Tibial nerve (tissue), 4 donors: ENCODE data around the gene TTC7B.

Source experiments
- EP300 ChIP-seq, 2 donors: sonication (generic); formaldehyde crosslinking; IDR thresholded peaks; one replicate each; pipeline ENCODE4 v1.6.1; 2017; ENCODE audit warnings: antibody characterized with exemption in 2 of 2, mild to moderate bottlenecking in 1 of 2
- POLR2A ChIP-seq, 2 donors: fragments of 450-650 bp; IDR thresholded peaks; one replicate each; pipeline ENCODE4 v1.6.1; 2017; ENCODE audit warnings: antibody characterized with exemption in 2 of 2, mild to moderate bottlenecking in 2 of 2, moderate library complexity in 2 of 2
- TF ChIP-seq, protein P1 (sequence below), 5 experiments: fragments of 200-600 bp in 3 of 5; fragments of 450-650 bp in 2 of 5; sonication (generic) in 3 of 5; IDR thresholded peaks; one replicate each; pipeline ENCODE4 v1.5.1; 2016 to 2019; ENCODE audit warnings: antibody characterized with exemption in 5 of 5, mild to moderate bottlenecking in 3 of 5, moderate library complexity in 2 of 5

DNA sequence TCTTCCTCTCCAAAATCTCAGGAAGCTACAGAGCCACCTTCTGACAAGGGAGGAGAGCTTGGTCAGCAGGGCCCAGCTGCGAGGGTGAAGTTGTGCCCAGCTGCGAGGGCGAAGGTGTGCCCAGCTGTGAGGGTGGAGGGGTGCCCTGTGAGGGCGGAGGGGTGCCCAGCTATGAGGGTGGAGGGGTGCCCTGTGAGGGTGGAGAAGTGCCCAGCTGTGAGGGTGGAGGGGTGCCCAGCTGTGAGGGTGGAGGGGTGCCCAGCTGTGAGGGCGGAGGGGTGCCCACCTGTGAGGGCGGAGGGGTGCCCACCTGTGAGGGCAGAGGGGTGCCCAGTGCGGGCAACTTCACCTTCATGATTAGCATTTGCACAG, 20.4 kb upstream of the TTC7B start:
- TF ChIP-seq, protein P1, sequence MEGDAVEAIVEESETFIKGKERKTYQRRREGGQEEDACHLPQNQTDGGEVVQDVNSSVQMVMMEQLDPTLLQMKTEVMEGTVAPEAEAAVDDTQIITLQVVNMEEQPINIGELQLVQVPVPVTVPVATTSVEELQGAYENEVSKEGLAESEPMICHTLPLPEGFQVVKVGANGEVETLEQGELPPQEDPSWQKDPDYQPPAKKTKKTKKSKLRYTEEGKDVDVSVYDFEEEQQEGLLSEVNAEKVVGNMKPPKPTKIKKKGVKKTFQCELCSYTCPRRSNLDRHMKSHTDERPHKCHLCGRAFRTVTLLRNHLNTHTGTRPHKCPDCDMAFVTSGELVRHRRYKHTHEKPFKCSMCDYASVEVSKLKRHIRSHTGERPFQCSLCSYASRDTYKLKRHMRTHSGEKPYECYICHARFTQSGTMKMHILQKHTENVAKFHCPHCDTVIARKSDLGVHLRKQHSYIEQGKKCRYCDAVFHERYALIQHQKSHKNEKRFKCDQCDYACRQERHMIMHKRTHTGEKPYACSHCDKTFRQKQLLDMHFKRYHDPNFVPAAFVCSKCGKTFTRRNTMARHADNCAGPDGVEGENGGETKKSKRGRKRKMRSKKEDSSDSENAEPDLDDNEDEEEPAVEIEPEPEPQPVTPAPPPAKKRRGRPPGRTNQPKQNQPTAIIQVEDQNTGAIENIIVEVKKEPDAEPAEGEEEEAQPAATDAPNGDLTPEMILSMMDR (IDR thresholded peaks at IDR 0.05): no peak
- TF ChIP-seq POLR2A (IDR thresholded peaks at IDR 0.05) (no peak), EP300 (IDR thresholded peaks at IDR 0.05) (no peak)
